Upper lobe of left lung (tissue), 4 donors: ENCODE measurements around the gene SFT2D2.

Experiments used
- POLR2A ChIP-seq, 4 donors: fragments of 450-650 bp; IDR thresholded peaks; one replicate each; pipeline ENCODE4 v1.5.1; 2016 to 2017; ENCODE audit warnings: antibody characterized with exemption in 4 of 4, mild to moderate bottlenecking in 2 of 4
- POLR2AphosphoS5 ChIP-seq, 2 donors: sonication (generic); formaldehyde crosslinking; IDR thresholded peaks; one replicate each; pipeline ENCODE4 v1.5.1; 2017; ENCODE audit warnings: antibody characterized with exemption in 2 of 2
- TF ChIP-seq, protein P1 (sequence below), 6 experiments: fragments of 450-650 bp in 4 of 6; fragments of 200-600 bp in 2 of 6; sonication (generic) in 2 of 6; IDR thresholded peaks; one replicate each; pipeline ENCODE4 v1.5.1; 2016 to 2019; ENCODE audit warnings: antibody characterized with exemption in 6 of 6

DNA sequence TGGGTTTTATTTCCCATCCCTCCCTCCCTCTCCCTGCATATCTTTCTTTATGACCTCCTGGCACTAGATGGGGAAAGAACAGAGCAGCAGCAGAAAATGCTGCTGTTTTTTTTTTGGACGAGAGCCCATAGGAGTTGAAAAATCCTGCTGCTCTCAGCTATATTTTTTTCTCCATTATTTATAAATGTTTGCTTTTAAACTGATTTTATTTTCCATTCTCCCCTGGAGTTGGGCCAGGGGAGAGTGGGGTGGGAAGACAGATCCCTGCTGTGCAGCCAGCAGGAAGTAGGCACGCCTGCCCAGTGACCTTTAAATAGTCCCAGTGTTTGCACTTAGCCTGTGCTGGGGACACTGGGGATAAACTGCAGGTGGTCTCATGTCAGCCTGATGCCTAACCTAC is 17.4 kb downstream of the SFT2D2 start:
- TF ChIP-seq, protein P1, sequence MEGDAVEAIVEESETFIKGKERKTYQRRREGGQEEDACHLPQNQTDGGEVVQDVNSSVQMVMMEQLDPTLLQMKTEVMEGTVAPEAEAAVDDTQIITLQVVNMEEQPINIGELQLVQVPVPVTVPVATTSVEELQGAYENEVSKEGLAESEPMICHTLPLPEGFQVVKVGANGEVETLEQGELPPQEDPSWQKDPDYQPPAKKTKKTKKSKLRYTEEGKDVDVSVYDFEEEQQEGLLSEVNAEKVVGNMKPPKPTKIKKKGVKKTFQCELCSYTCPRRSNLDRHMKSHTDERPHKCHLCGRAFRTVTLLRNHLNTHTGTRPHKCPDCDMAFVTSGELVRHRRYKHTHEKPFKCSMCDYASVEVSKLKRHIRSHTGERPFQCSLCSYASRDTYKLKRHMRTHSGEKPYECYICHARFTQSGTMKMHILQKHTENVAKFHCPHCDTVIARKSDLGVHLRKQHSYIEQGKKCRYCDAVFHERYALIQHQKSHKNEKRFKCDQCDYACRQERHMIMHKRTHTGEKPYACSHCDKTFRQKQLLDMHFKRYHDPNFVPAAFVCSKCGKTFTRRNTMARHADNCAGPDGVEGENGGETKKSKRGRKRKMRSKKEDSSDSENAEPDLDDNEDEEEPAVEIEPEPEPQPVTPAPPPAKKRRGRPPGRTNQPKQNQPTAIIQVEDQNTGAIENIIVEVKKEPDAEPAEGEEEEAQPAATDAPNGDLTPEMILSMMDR (IDR thresholded peaks at IDR 0.05), result no peak
- TF ChIP-seq POLR2A (IDR thresholded peaks at IDR 0.05), result no peak
- peak in 1 of 2 donors; percentile 10 for TF ChIP-seq POLR2AphosphoS5 (IDR thresholded peaks at IDR 0.05)
